ENCODE data around the gene ABR. TPM values are rescaled to one million over a fixed set of nuclear protein-coding genes. Genes with fewer than 3 reads are reported as not detected.
"Not testable (repeated sequence)": the region's sequence is repeated elsewhere in the genome, so short reads cannot be mapped to it uniquely, and the experiment has no call there.

The ABR gene
- total and polyA plus RNA-seq, 4 donors, result 59.7 to 223 (median 142) TPM

- Histone ChIP-seq H3K36me3 (ENCODE audit: control insufficient read depth, insufficient read depth, low read length) (peaks cover 75% of the 10 kb centered on the region), H3K27ac (ENCODE audit: low read depth, low read length) (no peak overlapping the region)
- over 99% methylated on average over 6 of the region's 7 CpGs for WGBS (ENCODE audit: insufficient coverage)
Measured at GRCh38 chr17:1068356-1068755, 111.4 kb downstream of the ABR start.

GRCh38 chr17:1067282-1067956 is 112.4 kb downstream of the ABR start:
- no peak overlapping the region for H3K27ac ChIP-seq (ENCODE audit: low read depth, low read length)
- H3K4me3 ChIP-seq (ENCODE audit: low read depth, low read length), result no peak overlapping the region
- 100% methylated on average over 5 of the region's 10 CpGs for WGBS (ENCODE audit: insufficient coverage)
- no peak for DNase-seq (ENCODE audit: low read depth in 4 of 6, low spot score in 6 of 6)
- no peaks in the 10 kb centered on the region for H3K27me3 ChIP-seq (ENCODE audit: control insufficient read depth, insufficient read depth, low read length)
- peaks cover 66% of the 10 kb centered on the region for H3K36me3 ChIP-seq (ENCODE audit: control insufficient read depth, insufficient read depth, low read length)
- no peaks in the 10 kb centered on the region for H3K9me3 ChIP-seq (ENCODE audit: control insufficient read depth, insufficient read depth, low read length)
- H3K4me1 ChIP-seq (ENCODE audit: control insufficient read depth, insufficient read depth, low read length), result peaks cover 5% of the 10 kb centered on the region

More at GRCh38 chr17:1068356-1068755, 111.4 kb downstream of the ABR start:
- H3K27me3 ChIP-seq (ENCODE audit: control insufficient read depth, insufficient read depth, low read length), result no peaks in the 10 kb centered on the region
- DNase-seq (ENCODE audit: low read depth in 4 of 6, low spot score in 6 of 6), result no peak
- no peaks in the 10 kb centered on the region for H3K9me3 ChIP-seq (ENCODE audit: control insufficient read depth, insufficient read depth, low read length)
- H3K4me3 ChIP-seq (ENCODE audit: low read depth, low read length), result no peak overlapping the region
- H3K4me1 ChIP-seq (ENCODE audit: control insufficient read depth, insufficient read depth, low read length), result peaks cover 5% of the 10 kb centered on the region

- H3K4me3 ChIP-seq (ENCODE audit: low read depth, low read length); H3K27me3 ChIP-seq (ENCODE audit: control insufficient read depth, insufficient read depth, low read length); H3K4me1 ChIP-seq (ENCODE audit: control insufficient read depth, insufficient read depth, low read length); H3K27ac ChIP-seq (ENCODE audit: low read depth, low read length); H3K9me3 ChIP-seq (ENCODE audit: control insufficient read depth, insufficient read depth, low read length); DNase-seq (ENCODE audit: low read depth in 4 of 6, low spot score in 6 of 6): not testable (repeated sequence)
- WGBS (ENCODE audit: insufficient coverage), result no CpG with 5 or more reads among the region's 4 CpGs
- peaks cover 62% of the 10 kb centered on the region for H3K36me3 ChIP-seq (ENCODE audit: control insufficient read depth, insufficient read depth, low read length)
Measured at GRCh38 chr17:1065416-1065815, 114.4 kb downstream of the ABR start.

GRCh38 chr17:1060991-1061390 is 118.8 kb downstream of the ABR start:
- H3K36me3 ChIP-seq (ENCODE audit: control insufficient read depth, insufficient read depth, low read length), result peaks cover 63% of the 10 kb centered on the region
- H3K27ac ChIP-seq (ENCODE audit: low read depth, low read length), result no peak overlapping the region
- DNase-seq (ENCODE audit: low read depth in 4 of 6, low spot score in 6 of 6), result no peak
- H3K27me3 ChIP-seq (ENCODE audit: control insufficient read depth, insufficient read depth, low read length), result no peaks in the 10 kb centered on the region
- no peak overlapping the region for H3K4me3 ChIP-seq (ENCODE audit: low read depth, low read length)
- peaks cover 8% of the 10 kb centered on the region for H3K4me1 ChIP-seq (ENCODE audit: control insufficient read depth, insufficient read depth, low read length)
- 76% methylated on average over 11 of the region's 11 CpGs for WGBS (ENCODE audit: insufficient coverage)
- H3K9me3 ChIP-seq (ENCODE audit: control insufficient read depth, insufficient read depth, low read length), result no peaks in the 10 kb centered on the region

GRCh38 chr17:1059131-1059795 is 120.5 kb downstream of the ABR start:
- Histone ChIP-seq H3K27ac (ENCODE audit: low read depth, low read length) (no peak overlapping the region), H3K4me1 (ENCODE audit: control insufficient read depth, insufficient read depth, low read length) (peaks cover 12% of the 10 kb centered on the region), H3K36me3 (ENCODE audit: control insufficient read depth, insufficient read depth, low read length) (peaks cover 75% of the 10 kb centered on the region), H3K9me3 (ENCODE audit: control insufficient read depth, insufficient read depth, low read length) (no peaks in the 10 kb centered on the region), H3K4me3 (ENCODE audit: low read depth, low read length) (no peak overlapping the region), H3K27me3 (ENCODE audit: control insufficient read depth, insufficient read depth, low read length) (no peaks in the 10 kb centered on the region)
- DNase-seq (ENCODE audit: low read depth in 4 of 6, low spot score in 6 of 6), result no peak
- WGBS (ENCODE audit: insufficient coverage), result 94% methylated on average over 10 of the region's 12 CpGs

- DNase-seq (ENCODE audit: low read depth in 4 of 6, low spot score in 6 of 6), result no peak
- no peak overlapping the region for H3K4me3 ChIP-seq (ENCODE audit: low read depth, low read length)
- H3K27ac ChIP-seq (ENCODE audit: low read depth, low read length), result no peak overlapping the region
- no peaks in the 10 kb centered on the region for H3K27me3 ChIP-seq (ENCODE audit: control insufficient read depth, insufficient read depth, low read length)
- H3K9me3 ChIP-seq (ENCODE audit: control insufficient read depth, insufficient read depth, low read length), result no peaks in the 10 kb centered on the region
- peaks cover 81% of the 10 kb centered on the region for H3K36me3 ChIP-seq (ENCODE audit: control insufficient read depth, insufficient read depth, low read length)
- WGBS (ENCODE audit: insufficient coverage), result 92% methylated on average over 16 of the region's 18 CpGs
- H3K4me1 ChIP-seq (ENCODE audit: control insufficient read depth, insufficient read depth, low read length), result peaks cover 12% of the 10 kb centered on the region
Measured at GRCh38 chr17:1058423-1059130, 121.2 kb downstream of the ABR start.

- 69% methylated on average over 10 of the region's 10 CpGs for WGBS (ENCODE audit: insufficient coverage)
- peaks cover 88% of the 10 kb centered on the region for H3K36me3 ChIP-seq (ENCODE audit: control insufficient read depth, insufficient read depth, low read length)
- H3K27me3 ChIP-seq (ENCODE audit: control insufficient read depth, insufficient read depth, low read length), result no peaks in the 10 kb centered on the region
- no peak overlapping the region for H3K4me3 ChIP-seq (ENCODE audit: low read depth, low read length)
- H3K27ac ChIP-seq (ENCODE audit: low read depth, low read length), result no peak overlapping the region
- peaks cover 12% of the 10 kb centered on the region for H3K4me1 ChIP-seq (ENCODE audit: control insufficient read depth, insufficient read depth, low read length)
- DNase-seq (ENCODE audit: low read depth in 4 of 6, low spot score in 6 of 6), result no peak
- H3K9me3 ChIP-seq (ENCODE audit: control insufficient read depth, insufficient read depth, low read length), result no peaks in the 10 kb centered on the region
Measured at GRCh38 chr17:1056761-1057160, 123.0 kb downstream of the ABR start.

- 43% methylated on average over 19 of the region's 22 CpGs for WGBS (ENCODE audit: insufficient coverage)
- peaks cover 12% of the 10 kb centered on the region for H3K4me1 ChIP-seq (ENCODE audit: control insufficient read depth, insufficient read depth, low read length)
- no peak overlapping the region for H3K4me3 ChIP-seq (ENCODE audit: low read depth, low read length)
- no peaks in the 10 kb centered on the region for H3K27me3 ChIP-seq (ENCODE audit: control insufficient read depth, insufficient read depth, low read length)
- DNase-seq (ENCODE audit: low read depth in 4 of 6, low spot score in 6 of 6), result peak in 2 of 6 donors; percentile 79 to 85
- peaks cover 88% of the 10 kb centered on the region for H3K36me3 ChIP-seq (ENCODE audit: control insufficient read depth, insufficient read depth, low read length)
- peak overlapping the region; percentile 25 for H3K27ac ChIP-seq (ENCODE audit: low read depth, low read length)
- no peaks in the 10 kb centered on the region for H3K9me3 ChIP-seq (ENCODE audit: control insufficient read depth, insufficient read depth, low read length)
Measured at GRCh38 chr17:1055751-1056645, 123.8 kb downstream of the ABR start.

GRCh38 chr17:1055231-1055630 is 124.5 kb downstream of the ABR start:
- no peaks in the 10 kb centered on the region for H3K27me3 ChIP-seq (ENCODE audit: control insufficient read depth, insufficient read depth, low read length)
- H3K27ac ChIP-seq (ENCODE audit: low read depth, low read length), result no peak overlapping the region
- H3K36me3 ChIP-seq (ENCODE audit: control insufficient read depth, insufficient read depth, low read length), result peaks cover 88% of the 10 kb centered on the region
- H3K4me1 ChIP-seq (ENCODE audit: control insufficient read depth, insufficient read depth, low read length), result peaks cover 12% of the 10 kb centered on the region
- 87% methylated on average over 13 of the region's 16 CpGs for WGBS (ENCODE audit: insufficient coverage)
- no peaks in the 10 kb centered on the region for H3K9me3 ChIP-seq (ENCODE audit: control insufficient read depth, insufficient read depth, low read length)
- DNase-seq (ENCODE audit: low read depth in 4 of 6, low spot score in 6 of 6), result no peak
- H3K4me3 ChIP-seq (ENCODE audit: low read depth, low read length), result no peak overlapping the region

All from spinal cord (tissue), 10 donors.